GM19035 (cell line): ENCODE results near the gene UBE2A.
A peak's percentile ranks its signal among the peaks of the same experiment; 100 is the strongest.

Source experiments
- ATAC-seq: cut with Tn5 transposase; IDR thresholded peaks from one replicate; pipeline ENCODE4 v1.9.1; 2021; ENCODE audit not compliant: unreplicated experiment

Gene UBE2A

DNA sequence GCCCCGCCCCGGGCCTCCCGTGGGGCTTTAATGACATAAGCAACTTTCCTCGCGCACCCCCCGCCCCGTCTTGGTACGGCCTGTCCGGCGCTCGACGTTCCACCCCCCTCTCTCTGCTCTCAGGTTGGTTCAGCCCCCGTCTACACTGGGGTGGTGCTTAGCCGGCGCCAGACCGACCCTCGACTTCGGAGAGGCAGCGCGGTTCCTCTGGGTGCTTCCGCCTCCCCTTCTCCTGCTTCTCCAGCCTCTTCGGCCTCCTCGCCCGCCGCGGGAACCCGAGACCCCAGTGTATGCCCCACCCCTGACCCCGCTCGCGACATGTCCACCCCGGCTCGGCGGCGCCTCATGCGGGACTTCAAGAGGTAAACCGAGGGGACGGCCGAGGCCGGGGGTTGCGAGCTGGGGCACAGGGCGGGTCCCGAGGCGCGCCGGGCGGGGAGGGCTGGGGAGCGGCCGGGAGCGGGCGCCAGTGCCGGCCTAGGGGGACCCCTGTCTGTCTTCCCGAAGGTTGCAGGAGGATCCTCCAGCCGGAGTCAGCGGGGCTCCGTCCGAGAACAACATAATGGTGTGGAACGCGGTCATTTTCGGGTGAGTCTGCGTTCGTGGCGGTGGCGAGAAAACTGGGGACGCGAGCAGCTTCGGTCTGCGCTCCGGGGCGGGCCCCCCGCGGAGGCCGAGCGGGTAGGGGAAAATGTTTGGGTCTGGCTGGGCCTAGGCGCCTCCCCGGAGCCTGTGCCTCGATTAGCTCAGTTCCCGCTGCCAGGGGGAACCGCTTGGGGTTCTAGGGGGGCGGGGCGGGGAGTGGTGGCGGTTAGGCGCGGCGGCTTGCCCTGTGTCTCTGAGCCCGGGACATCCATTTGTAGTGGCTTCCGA, at the start of gene UBE2A:
Gene UBE2A, plus strand, starts transcription at position 170 of the 873 bp plus-strand sequence. Its CDS starts 149 bp downstream, at position 319.
- ATAC-seq: peak; percentile 89

DNA sequence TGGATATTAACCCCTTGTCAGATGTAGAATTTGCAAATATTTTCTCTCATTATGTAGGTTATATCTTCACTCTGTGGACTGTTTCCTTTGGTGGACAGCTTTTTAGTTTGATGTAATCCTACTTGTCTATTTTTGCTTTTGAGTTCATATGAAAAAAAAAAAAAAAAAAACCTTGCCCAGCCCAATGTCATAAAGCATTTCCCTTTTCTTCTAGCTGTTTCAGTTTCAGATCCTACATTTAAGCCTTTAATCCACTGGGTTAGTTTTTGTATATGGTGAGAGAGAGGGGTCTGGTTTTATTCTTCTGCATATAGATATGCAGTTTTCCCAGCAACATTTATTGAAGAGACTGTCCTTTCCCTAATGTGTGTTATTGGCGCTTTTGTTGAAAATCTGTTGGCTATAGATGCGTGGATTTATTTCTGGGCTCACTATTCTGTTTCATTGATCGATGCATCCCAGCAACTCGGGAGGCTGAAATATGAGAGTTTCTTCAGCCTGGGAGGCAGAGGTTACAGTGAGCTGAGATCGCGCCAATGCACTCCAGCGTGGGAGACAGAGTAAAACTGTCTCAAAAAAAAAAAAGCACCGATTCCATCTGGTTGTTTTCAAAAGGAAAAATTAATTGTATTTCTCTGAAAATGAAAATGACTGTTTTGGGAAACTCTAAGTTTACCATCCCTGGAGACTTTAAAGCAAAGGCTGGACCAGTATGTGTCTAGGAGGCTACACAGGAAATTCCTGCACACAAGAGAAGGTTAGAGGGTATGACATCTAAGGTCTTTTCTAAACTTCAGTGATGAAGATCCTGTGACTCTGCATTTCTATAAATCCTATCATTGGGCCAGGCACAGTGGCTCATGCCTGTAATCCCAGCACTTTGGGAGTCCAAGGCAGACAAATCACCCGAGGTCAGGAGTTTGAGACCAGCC, 44.8 kb upstream of the UBE2A start:
- no peak for ATAC-seq

DNA sequence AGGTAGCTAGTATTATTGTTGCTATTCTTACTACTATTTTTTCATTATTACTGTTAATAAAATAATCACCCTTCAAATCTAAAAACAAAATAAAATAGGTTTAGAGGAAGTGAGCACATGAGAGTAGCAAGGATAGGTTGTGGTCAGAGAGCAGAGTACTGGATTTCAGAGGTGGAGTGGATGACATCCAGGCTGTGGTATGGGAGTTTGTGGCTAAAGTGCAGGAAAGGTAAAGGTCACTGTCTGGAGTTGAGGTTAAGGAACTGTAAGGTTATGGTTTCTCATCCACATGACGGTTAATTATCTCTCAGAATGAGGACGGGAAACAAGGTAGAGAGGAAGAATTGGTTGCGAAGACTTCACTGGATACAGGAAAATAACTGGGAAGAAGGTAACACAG, 36.9 kb upstream of the UBE2A start:
- ATAC-seq: no peak

DNA sequence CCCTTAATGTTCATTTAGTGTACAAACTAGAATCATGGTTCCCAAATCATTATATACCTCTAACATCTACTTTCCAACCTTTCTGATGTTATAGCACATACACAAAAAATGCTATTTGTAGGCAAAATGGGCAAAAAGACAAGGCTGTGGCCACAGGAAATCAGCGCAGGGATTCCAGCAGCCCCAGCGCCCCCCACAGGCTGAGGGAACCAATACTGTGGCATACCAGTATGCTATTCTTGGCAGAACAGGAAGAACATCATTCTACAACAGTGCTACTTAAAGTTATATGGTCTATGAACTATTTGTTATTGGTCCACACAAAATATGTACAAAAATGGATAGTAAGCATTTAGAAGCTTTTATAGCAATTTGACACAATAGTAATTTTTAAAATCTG, 34.5 kb upstream of the UBE2A start:
- no peak for ATAC-seq

DNA sequence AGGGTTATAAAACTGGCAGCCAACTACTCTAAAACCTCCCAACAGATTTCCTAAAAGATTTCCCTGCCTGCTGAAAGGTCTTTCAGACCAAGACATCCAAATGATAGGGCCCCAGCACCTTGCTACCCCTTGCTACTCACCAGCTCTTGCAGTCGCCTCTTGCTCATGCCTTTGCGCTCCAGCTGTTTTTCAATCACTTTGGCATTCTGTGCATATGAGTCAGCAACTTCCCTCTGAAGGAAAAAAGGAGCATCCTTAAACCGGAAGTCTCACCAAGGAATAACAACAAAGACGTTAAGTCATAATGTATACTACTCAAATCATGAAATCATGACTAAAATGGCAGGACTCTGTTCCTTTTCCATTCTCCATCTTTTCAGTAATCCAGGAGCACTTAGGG, 33.2 kb upstream of the UBE2A start:
- ATAC-seq: no peak

DNA sequence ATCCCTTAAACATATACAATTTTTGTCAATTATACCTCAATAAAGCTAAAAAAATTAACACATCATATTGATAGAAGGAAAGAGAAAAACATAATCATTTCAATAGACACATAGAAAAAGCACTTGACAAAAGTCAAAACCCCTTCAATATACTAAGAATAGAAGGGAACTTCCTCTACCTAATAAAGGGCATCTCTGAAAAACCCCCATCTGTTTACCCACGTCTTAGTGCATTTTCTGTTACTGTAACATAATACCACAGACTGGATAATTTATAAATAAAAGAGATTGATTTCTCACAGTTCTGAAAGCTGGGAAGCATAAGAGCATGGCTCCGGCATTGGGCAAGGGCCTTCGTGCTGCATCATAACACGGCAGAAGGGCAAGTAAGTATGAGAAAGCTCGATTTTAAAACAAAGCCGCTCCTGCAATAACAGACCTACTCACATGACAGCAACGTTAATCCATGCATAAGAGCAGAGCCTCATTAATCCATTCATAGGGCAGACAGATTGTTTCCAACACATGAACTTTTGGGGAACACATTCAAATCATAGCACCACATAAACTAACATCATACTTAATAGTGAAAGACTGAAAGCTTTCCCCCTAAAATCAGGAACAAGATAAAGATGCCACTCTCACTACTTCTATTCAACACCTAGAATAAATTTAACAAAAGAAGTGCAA, 24.9 kb upstream of the UBE2A start:
- ATAC-seq: peak; percentile 60

DNA sequence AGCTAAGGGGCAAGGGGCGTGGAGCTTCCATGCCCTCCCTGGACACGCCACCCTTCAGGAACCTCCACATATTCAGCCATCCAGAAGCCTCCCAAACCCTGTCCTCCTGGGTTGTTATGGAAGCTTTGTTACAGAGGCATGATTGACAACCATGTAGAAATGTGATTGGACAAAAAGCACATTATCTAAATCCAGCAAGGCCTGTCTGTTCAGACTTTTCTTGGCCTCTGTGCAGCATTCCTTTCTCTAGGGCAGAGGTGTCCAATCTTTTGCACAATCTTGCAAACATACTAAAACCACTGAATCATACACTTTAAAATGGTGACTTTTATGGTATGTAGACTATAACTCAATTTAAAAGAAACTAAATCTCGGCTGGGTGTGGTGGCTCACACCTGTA, 21.9 kb upstream of the UBE2A start:
- no peak for ATAC-seq

DNA sequence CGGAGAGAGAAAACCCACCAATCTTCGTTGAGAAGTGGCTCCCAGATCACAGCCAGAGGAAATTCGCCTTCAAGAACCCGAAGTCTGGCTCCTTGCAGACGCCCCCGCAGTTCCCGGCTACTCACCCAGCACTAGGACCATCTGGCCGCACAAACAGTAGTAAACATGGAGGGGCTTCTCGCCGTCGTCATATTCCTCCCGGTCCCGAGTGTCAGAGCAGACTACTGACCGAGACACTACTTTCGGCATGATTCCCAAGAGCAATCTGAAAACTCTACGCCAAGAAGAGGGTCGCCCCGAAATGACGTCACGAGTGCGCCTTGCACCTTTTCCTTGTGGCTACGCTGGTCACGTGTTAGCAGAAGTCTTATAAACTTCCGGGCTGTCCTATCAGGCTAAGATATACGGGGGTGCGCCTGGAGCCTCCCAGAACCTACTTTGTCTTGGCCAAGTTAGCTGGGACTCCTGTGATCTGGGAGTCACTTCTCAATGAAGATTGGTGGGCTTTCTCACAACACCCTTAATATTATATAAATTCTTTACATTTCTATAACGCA, 9.2 kb upstream of the UBE2A start, which contains the start of gene STEEP1:
Gene STEEP1, minus strand, starts transcription at position 303 of the 557 bp plus-strand sequence. Its CDS starts 54 bp downstream, at position 249.
- peak; percentile 89 for ATAC-seq

DNA sequence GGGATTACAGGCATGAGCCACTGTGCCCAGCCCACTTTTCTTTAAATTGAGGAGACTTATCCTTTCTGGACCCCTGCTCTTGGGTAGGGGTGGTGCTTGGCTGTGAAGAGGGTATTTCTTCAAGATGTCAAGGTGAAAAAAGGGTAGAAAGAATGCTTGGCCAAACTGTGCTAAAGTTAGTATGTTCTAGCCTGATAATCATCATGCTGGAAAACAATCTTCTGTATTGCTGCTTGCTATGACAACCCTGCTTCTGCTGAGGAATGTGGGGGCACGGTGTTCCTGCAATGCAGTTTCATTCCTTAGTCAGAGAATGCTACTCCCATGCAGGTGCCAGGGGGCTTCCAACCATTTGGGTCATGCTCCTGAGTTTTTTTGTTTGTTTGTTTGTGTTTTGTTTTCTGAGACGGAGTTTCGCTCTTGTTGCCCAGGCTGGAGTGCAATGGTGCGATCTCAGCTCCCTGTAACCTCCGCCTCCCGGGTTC, 4.0 kb upstream of the UBE2A start:
- ATAC-seq: no peak

DNA sequence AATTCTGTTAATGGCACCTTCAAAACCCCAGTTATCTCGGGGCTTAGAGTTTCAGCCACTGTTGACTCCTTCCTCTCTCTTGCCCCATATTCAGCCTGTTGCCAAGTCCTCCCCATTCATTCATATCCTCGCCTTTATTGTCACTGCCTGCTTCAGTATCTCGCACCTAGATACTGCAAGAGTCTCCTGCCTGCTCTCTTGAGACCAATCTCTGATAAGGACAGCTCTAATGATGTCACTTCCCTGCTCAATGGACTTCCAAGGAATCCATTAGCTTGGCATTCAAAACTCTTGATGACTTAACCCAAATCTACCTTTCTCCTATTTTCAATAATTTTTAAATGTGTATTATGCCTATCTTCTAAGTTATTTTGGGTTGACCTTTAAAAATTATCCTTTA, 1.1 kb upstream of the UBE2A start:
- no peak for ATAC-seq

DNA sequence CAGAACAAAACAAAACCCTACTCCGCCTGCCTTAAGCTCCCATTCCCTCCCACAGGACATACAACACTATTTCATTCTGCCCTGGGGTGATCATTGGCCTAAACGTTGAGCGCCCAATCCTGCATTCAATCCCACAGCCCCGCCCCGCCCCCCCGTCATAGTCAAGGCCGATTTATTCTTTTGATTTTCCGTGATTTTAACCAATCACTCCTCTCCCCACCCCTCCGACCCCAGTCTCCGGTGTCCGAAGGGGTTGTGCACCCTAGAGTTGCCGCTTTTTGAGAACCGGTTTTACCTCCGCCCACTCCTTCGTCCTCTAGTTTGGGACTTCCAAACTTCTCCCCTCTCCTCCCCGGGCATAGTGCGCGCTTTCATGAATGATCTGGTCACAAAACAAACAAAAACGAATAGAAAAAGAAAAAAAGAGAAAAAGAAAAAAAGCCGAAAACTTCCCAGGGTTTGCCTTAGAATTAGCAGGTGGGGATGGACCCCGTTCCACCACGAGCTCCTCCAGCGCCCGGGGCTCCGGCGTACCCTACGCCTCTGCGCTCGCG, 446 bp upstream of the UBE2A start:
- peak; percentile 21 for ATAC-seq

DNA sequence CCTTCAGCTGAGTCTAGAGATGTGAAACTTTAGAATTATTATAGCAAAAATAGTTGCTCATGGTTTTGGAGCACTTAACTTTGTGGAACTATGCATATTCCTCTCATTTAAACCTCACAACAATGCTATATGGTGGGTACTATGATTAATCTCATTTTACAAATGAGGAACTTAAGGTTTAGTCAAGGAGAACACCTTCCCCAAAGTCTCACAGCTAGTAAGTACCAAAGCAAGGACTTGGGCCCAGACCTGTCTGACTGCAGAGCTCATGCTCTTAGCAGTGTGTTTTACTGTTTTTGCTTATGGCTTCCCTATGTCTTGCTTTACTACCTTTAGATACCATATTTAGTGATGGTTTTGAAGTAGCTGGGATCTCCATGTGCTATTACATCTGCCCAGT, 5.1 kb downstream of the UBE2A start:
- no peak for ATAC-seq

DNA sequence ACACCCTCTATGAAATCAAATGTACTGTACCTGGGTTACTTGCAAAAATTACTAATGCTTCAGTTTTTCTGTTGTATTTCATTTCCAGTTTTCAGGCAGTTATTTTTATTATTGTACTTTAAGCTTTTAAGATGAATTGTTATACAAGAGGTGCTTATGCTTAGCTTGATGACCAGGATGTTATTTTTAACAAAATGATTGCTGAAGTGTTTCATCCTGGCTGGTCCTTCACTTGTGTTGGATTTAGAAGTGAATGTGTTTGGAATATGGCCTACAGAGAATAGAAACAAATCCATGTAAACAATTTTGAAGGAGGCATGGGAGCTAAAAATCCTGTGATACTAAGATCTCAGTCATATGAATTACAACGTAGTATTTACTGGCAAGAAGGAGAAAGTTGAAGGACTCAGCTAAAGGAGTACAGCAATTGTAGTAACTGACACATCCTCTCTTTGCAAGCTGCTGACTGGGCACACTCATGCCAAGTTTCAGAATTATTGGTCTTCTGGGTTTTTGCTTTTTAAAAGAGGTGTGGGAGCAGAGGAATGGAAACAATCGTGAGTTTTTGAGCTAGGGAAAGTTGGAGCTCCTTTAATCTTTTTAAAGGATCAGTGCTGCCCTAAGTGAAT, 9.2 kb downstream of the UBE2A start:
- ATAC-seq: no peak

DNA sequence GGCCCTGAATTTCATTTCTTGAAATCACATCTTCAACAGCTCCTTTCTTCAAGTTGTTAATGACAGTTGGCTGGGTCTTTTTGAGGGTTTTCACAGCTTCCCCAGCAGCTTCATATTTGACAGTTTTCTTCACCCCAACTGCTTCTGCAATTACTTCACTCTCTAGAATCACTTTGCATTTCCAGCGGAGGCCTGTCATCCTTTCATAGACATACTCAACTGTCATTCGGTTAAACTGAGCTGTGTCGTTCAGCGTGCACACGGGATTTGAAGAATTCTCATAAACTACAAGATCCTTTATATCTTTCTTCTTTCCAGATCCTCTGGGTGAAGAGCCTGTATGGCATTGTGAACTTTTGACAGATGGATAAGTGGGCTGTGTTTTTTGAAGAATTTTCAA, 15.4 kb downstream of the UBE2A start:
- no peak for ATAC-seq

DNA sequence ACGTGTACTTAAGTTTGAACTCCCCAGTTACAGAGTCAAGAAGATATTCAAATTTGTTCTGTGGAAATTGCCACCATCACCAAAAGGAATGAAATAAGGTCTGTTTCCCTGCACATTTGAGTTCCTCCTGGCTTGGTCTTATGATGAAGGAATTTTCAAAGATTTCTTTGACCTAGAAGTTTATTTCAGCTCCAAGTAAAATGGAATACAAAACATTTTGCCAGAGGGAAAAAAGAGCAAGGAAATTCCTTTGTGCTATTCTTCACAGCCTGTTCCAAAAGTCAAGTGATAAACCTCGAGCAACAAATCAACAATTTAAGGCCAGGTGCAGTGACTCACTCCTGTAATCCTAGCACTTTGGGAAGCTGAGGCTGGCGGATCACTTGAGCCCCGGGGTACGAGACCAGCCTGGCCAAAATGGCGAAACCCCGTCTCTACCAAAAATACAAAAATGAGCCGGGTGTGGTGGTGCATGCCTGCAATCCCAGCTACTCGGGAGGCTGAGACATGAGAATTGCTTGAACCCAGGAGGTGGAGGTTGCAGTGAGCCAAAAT, 28.4 kb downstream of the UBE2A start:
- no peak for ATAC-seq

DNA sequence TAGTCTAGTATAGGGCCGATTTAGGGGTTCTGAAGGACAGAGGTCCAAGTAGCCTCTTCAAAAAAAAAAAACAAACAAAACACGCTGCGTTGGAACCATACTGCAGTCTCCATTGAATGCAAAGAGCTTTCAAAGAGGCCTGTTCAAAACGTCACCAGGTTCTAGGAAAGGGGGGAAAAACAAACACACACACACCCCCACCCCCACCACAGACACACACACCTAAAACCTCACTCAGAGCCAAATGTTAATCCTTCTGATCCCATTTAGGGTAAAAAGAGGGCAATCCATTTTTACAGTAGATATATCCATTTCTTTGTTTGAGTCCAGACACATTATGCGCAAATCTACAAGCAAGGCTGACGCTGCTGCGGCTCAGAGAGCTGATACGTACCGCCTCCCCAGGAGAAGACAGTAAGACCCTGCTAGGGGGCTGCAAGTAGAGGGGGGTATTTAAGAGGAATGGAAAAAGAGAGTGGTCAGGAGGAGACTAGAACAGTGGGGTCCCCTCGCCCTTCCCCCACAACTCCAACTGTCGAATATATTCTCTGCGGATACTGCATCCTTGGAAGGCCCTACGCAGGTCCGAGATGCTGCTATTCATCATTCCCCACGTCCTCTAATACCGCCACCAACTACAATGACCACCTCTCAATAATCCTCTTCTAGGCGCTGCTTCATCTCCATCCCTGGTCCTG, 30.6 kb downstream of the UBE2A start:
- ATAC-seq: no peak

DNA sequence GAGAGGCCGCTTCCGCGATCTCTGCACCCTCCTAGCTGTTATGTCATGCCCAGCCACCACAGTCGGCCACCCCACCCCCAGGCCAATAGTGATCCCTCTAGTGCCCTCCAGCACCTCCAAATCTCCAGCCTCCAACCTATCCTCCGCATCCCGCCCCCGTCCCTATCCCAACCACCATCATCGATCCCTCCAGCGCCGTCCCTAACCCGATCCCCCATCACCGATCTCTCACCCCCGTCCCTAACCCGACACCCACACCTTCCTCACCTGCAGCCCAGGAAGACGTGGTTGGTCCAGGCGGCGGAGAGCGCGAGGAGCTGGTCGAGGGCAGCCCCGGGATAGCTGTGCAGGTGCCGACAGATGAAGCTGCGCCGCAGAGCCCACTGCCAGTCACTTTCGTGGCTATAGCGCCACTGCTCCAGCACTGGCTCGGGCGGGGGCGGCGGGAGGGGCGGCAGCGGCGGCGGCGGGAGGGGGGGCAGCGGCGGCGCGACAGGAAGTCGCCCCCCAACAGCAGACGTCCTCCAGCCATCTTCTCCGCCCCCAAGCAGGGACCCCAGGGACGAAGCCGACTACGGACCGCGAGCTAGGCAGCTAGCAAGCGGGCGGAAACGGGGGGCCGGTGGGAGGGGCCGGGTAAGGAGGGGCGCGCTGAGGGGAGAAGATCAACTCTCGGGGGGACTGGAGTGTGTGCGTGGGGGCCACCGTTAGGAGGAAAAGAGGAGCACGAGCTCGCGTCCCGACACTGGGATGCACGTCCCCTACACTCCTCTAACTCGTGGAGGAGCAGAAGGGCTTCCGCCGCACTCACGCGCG, 31.3 kb downstream of the UBE2A start:
- peak; percentile 34 for ATAC-seq
